ENCODE measurements around the gene WASL.

Gene WASL

GRCh38 chr7:123674399-123675180 is 74.2 kb downstream of the WASL start:
- Histone ChIP-seq H3K27ac (ENCODE audit: low read length) (no peak overlapping the region), H3K79me2 (ENCODE audit: low read length) (no peaks in the 10 kb centered on the region), H3K9ac (ENCODE audit: low read length) (no peak overlapping the region), H3K4me2 (ENCODE audit: low read length) (no peak overlapping the region), H3K4me1 (ENCODE audit: low read length) (no peaks in the 10 kb centered on the region), H4K20me1 (ENCODE audit: insufficient read depth, low read length) (no peaks in the 10 kb centered on the region), H3K4me3 (ENCODE audit: low read length) (no peak overlapping the region), H3K27me3 (ENCODE audit: low read depth, low read length) (no peaks in the 10 kb centered on the region), H3K9me3 (ENCODE audit: insufficient read depth, low read length) (no peaks in the 10 kb centered on the region), H3K36me3 (replicated peaks; ENCODE audit: low read depth, low read length) (no peaks in the 10 kb centered on the region), H2AFZ (ENCODE audit: low read depth, low read length) (no peak overlapping the region)
- no peak for TF ChIP-seq EZH2phosphoT487 (IDR thresholded peaks at IDR 0.05; ENCODE audit: low read depth)
- TF ChIP-seq, protein P1, sequence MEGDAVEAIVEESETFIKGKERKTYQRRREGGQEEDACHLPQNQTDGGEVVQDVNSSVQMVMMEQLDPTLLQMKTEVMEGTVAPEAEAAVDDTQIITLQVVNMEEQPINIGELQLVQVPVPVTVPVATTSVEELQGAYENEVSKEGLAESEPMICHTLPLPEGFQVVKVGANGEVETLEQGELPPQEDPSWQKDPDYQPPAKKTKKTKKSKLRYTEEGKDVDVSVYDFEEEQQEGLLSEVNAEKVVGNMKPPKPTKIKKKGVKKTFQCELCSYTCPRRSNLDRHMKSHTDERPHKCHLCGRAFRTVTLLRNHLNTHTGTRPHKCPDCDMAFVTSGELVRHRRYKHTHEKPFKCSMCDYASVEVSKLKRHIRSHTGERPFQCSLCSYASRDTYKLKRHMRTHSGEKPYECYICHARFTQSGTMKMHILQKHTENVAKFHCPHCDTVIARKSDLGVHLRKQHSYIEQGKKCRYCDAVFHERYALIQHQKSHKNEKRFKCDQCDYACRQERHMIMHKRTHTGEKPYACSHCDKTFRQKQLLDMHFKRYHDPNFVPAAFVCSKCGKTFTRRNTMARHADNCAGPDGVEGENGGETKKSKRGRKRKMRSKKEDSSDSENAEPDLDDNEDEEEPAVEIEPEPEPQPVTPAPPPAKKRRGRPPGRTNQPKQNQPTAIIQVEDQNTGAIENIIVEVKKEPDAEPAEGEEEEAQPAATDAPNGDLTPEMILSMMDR (IDR thresholded peaks at IDR 0.05; ENCODE audit: low read depth, low read length): no peak

DNA sequence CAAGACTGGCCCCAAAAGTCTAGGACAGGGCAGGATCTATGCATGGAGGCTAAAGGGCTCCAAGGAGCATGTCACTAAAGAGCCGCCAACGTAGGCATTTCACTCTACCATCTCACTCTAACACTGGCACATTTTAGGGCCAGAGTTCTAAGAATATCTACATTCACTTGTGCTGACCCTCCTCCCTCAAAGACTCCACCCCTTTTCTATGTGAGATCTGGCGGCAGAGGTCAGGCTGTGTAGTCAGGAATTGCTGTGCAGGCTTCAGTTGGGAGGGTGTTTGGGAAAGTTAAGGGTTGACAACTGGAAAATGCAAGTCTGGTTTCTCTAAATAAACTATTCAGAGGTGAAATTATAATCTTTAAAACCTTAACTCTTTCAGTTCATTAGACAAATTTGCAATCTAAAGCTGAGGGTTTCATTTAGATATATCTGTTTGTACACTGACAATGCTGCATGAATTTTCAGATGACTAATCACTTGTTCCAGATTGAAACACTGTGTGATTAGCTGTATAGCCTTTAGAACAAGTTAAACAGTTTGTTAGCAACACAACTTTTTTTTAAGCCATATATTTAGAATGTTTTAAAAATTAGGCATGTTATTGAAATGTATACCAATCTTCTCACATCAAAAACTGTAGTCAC is 74.9 kb downstream of the WASL start:
- Histone ChIP-seq H2AFZ (ENCODE audit: low read depth, low read length) (no peak overlapping the region), H4K20me1 (ENCODE audit: insufficient read depth, low read length) (no peaks in the 10 kb centered on the region), H3K9me3 (ENCODE audit: insufficient read depth, low read length) (no peaks in the 10 kb centered on the region), H3K4me2 (ENCODE audit: low read length) (no peak overlapping the region), H3K79me2 (ENCODE audit: low read length) (no peaks in the 10 kb centered on the region), H3K9ac (ENCODE audit: low read length) (no peak overlapping the region), H3K27ac (ENCODE audit: low read length) (no peak overlapping the region), H3K4me3 (ENCODE audit: low read length) (no peak overlapping the region), H3K27me3 (ENCODE audit: low read depth, low read length) (no peaks in the 10 kb centered on the region), H3K4me1 (ENCODE audit: low read length) (no peaks in the 10 kb centered on the region), H3K36me3 (replicated peaks; ENCODE audit: low read depth, low read length) (no peaks in the 10 kb centered on the region)
- no peak for TF ChIP-seq EZH2phosphoT487 (IDR thresholded peaks at IDR 0.05; ENCODE audit: low read depth)
- TF ChIP-seq, protein P1 (IDR thresholded peaks at IDR 0.05; ENCODE audit: low read depth, low read length): no peak

GRCh38 chr7:123673137-123673732 is 75.6 kb downstream of the WASL start:
- H3K4me1 ChIP-seq (ENCODE audit: low read length): no peaks in the 10 kb centered on the region
- no peak overlapping the region for H2AFZ ChIP-seq (ENCODE audit: low read depth, low read length)
- no peak overlapping the region for H3K4me3 ChIP-seq (ENCODE audit: low read length)
- H3K9ac ChIP-seq (ENCODE audit: low read length): no peak overlapping the region
- no peaks in the 10 kb centered on the region for H3K36me3 ChIP-seq (replicated peaks; ENCODE audit: low read depth, low read length)
- no peaks in the 10 kb centered on the region for H3K27me3 ChIP-seq (ENCODE audit: low read depth, low read length)
- TF ChIP-seq, protein P1 (IDR thresholded peaks at IDR 0.05; ENCODE audit: low read depth, low read length): no peak
- TF ChIP-seq EZH2phosphoT487 (IDR thresholded peaks at IDR 0.05; ENCODE audit: low read depth): no peak
- no peak overlapping the region for H3K27ac ChIP-seq (ENCODE audit: low read length)
- no peaks in the 10 kb centered on the region for H4K20me1 ChIP-seq (ENCODE audit: insufficient read depth, low read length)
- no peaks in the 10 kb centered on the region for H3K79me2 ChIP-seq (ENCODE audit: low read length)
- H3K4me2 ChIP-seq (ENCODE audit: low read length): no peak overlapping the region
- no peaks in the 10 kb centered on the region for H3K9me3 ChIP-seq (ENCODE audit: insufficient read depth, low read length)

GRCh38 chr7:123669485-123669884 is 79.3 kb downstream of the WASL start:
- H3K4me1 ChIP-seq (ENCODE audit: low read length): no peaks in the 10 kb centered on the region
- H3K9me3 ChIP-seq (ENCODE audit: insufficient read depth, low read length): no peaks in the 10 kb centered on the region
- no peak overlapping the region for H3K27ac ChIP-seq (ENCODE audit: low read length)
- H2AFZ ChIP-seq (ENCODE audit: low read depth, low read length): no peak overlapping the region
- H3K9ac ChIP-seq (ENCODE audit: low read length): no peak overlapping the region
- no peaks in the 10 kb centered on the region for H3K36me3 ChIP-seq (replicated peaks; ENCODE audit: low read depth, low read length)
- TF ChIP-seq, protein P1 (IDR thresholded peaks at IDR 0.05; ENCODE audit: low read depth, low read length): no peak
- TF ChIP-seq EZH2phosphoT487 (IDR thresholded peaks at IDR 0.05; ENCODE audit: low read depth): no peak
- no peaks in the 10 kb centered on the region for H4K20me1 ChIP-seq (ENCODE audit: insufficient read depth, low read length)
- H3K4me2 ChIP-seq (ENCODE audit: low read length): no peak overlapping the region
- H3K4me3 ChIP-seq (ENCODE audit: low read length): no peak overlapping the region
- no peaks in the 10 kb centered on the region for H3K79me2 ChIP-seq (ENCODE audit: low read length)
- H3K27me3 ChIP-seq (ENCODE audit: low read depth, low read length): no peaks in the 10 kb centered on the region
